ENCODE data around the gene MYO1D. TPM values are rescaled to one million over a fixed set of nuclear protein-coding genes. Genes with fewer than 3 reads are reported as not detected.

The MYO1D gene
- total and polyA plus RNA-seq, 12 donors = 13.6 to 103 (median 59.8) TPM

DNA sequence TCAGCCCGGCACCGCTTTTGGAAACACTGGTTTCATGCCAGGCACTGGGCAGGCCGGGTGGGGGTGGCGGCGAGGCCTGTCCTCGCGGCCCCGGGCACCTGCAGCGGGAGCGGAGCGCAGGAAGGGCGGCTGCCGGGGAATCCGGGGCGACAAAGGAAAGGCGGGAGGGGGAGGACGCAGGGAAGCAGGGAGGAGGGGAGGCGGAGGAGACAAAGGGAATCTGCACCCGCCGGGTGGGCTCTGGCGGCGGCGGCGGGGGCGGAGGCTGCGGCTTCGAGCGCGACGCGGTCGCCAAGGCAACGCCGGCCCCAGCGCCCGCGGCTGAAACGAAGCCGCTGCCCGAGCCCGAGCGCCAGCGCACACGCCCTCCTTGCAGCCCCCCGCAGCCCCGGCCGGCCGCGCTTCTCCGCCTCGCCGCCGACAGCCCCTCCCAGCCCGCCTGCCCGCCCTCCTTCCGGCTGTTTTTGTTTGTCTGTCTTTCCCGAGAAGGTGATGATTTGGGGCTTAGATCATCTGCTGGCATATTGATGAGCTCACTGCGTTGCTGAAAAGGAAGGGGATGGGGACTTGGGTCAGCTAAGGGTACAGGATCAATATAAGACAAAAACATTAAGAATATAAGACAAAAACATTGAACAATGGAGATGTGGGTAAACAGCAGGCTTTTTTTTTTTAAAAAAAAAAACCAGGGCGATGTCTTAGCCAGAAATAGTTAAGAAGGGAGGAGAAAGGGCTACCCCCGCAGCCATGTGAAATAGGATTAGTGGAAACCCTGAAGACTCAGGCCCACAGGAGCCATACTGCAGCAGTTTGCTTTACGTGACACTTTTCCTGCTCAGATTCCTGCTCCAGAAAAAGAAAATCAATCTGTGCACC is 357.5 kb downstream of the MYO1D start:
- H3K27ac ChIP-seq = peak overlapping the region in 1 of 5 donors; percentile 53

GRCh38 chr17:32518646-32519227 is 358.2 kb downstream of the MYO1D start:
- Histone ChIP-seq H3K9me3 (replicated peaks in 1 of 3) (no peaks in the 10 kb centered on the region), H3K36me3 (replicated peaks in 1 of 2) (no peaks in the 10 kb centered on the region), H3K4me1 (replicated peaks in 1 of 2) (peaks cover 19 to 27% of the 10 kb centered on the region in 2 donors), H3K27me3 (no peaks in the 10 kb centered on the region), H3K4me3 (peak overlapping the region in 2 of 4 donors; percentile 14 to 65), H3K27ac (no peak overlapping the region)
- no peak for DNase-seq
- 49 to 55% (median 54%) methylated on average over 27 to 31 of the region's 31 CpGs for WGBS, 4 donors
- intact Hi-C loops (cut with DNase I) = no loop called here
- no peak for TF ChIP-seq POLR2A (IDR thresholded peaks at IDR 0.05)
- no peak for TF ChIP-seq CTCF (IDR thresholded peaks at IDR 0.05)

More for the DNA sequence above, 357.5 kb downstream of the MYO1D start:
- peak in 6 of 7 donors; percentile 34 to 71 (median 41) for DNase-seq
- Histone ChIP-seq H3K4me3 (peak overlapping the region in 2 of 4 donors; percentile 14 to 65), H3K9me3 (replicated peaks in 1 of 3) (no peaks in the 10 kb centered on the region), H3K4me1 (replicated peaks in 1 of 2) (peaks cover 19 to 27% of the 10 kb centered on the region in 2 donors), H3K36me3 (replicated peaks in 1 of 2) (no peaks in the 10 kb centered on the region), H3K27me3 (no peaks in the 10 kb centered on the region)
- 2 to 4% (median 3%) methylated on average over 23 to 61 of the region's 61 CpGs for WGBS, 4 donors
- TF ChIP-seq CTCF (IDR thresholded peaks at IDR 0.05) (no peak), POLR2A (IDR thresholded peaks at IDR 0.05) (no peak)
- intact Hi-C loops (cut with DNase I) = no loop called here

DNA sequence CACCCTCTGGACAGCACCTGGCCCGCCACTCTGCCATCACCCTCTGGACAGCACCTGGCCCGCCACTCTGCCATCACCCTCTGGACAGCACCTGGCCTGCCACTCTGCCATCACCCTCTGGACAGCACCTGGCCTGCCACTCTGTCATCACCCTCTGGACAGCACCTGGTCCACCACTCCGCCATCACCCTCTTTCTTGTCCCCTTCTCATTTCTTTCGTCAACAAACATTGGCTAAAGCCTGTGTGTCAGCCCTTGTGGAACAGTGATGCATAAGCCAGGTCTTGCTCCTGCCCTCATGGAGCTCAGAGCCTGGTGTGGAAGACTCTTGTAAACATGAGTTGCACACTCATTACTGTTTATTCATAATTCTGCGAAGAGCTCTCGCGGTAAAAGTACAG is 358.9 kb downstream of the MYO1D start:
- Histone ChIP-seq H3K4me3 (no peak overlapping the region), H3K9me3 (replicated peaks in 1 of 3) (no peaks in the 10 kb centered on the region), H3K4me1 (replicated peaks in 1 of 2) (peaks cover 19 to 27% of the 10 kb centered on the region in 2 donors), H3K27ac (no peak overlapping the region), H3K36me3 (replicated peaks in 1 of 2) (no peaks in the 10 kb centered on the region), H3K27me3 (no peaks in the 10 kb centered on the region)
- DNase-seq = no peak
- WGBS, 4 donors = 91 to 96% (median 95%) methylated on average over 5 to 7 of the region's 7 CpGs
- intact Hi-C loops (cut with DNase I) = no loop called here
- TF ChIP-seq POLR2A (IDR thresholded peaks at IDR 0.05) = no peak
- TF ChIP-seq CTCF (IDR thresholded peaks at IDR 0.05) = no peak

GRCh38 chr17:32516940-32517701 is 359.8 kb downstream of the MYO1D start:
- H3K9me3 ChIP-seq (replicated peaks in 1 of 3) = no peaks in the 10 kb centered on the region
- DNase-seq = no peak
- TF ChIP-seq POLR2A (IDR thresholded peaks at IDR 0.05) (no peak), CTCF (IDR thresholded peaks at IDR 0.05) (no peak)
- intact Hi-C loops (cut with DNase I) = no loop called here
- peak overlapping the region in 1 of 5 donors; percentile 9 for H3K27ac ChIP-seq
- H3K27me3 ChIP-seq = no peaks in the 10 kb centered on the region
- no peaks in the 10 kb centered on the region for H3K36me3 ChIP-seq (replicated peaks in 1 of 2)
- WGBS, 4 donors = 69 to 83% (median 77%) methylated on average over 11 to 12 of the region's 12 CpGs
- peaks cover 19 to 27% of the 10 kb centered on the region in 2 donors for H3K4me1 ChIP-seq (replicated peaks in 1 of 2)
- no peak overlapping the region for H3K4me3 ChIP-seq

Measured in adrenal gland (tissue), 12 donors.